GM12872 (cell line): ENCODE data around the gene ZCCHC10.

Source experiments
- TF ChIP-seq, protein P1 (sequence below): IDR thresholded peaks from 3 replicates; pipeline ENCODE4 v1.5.1; 2011; ENCODE audit warnings: low read depth, mild to moderate bottlenecking, low read length, moderate library complexity; ENCODE audit not compliant: insufficient read depth

The ZCCHC10 gene

DNA sequence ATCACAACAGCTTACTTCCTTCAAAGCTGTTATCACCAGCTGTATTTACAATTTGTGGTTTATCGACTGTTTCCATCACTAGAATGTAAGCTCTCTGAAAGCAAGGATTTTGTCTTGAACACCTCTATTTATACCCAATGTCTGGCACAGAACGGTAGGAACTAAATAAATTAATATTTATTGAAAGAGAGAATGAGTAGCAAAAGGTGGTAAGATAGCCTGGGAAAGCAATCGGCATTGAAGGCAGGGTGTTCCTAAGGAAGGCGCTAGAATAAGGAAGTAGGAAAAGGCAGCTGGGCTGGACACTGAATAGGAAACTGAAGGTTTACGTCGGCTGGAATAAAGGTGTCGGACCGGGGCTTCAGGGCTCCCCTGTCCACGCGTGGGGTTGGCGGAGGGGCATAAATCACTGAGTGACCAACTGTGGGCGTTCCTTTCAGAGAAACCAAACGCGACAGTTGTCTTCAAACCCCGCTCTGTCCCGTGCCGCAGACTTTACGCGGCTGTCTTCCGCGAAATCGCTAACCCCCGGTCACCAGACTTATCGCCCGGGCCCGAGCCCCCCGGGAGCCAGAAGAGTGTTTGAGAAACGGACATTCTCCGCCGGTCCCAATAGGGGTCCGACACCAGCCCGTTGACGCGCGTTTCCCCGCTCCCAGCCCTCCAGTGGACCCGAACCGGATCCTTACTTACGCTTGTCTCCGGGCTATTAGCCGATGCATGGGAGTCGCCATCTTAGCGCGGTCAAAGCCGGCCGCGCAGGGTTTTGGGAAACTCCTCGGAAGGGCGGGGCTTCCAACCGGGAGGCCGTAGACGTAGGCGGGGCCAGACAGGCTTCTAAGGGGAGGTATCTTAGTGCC is at the start of gene ZCCHC10:
Gene ZCCHC10, minus strand, starts transcription at position 746 of the 860 bp plus-strand sequence. Its CDS starts 12 bp downstream, at position 734.
- TF ChIP-seq, protein P1, sequence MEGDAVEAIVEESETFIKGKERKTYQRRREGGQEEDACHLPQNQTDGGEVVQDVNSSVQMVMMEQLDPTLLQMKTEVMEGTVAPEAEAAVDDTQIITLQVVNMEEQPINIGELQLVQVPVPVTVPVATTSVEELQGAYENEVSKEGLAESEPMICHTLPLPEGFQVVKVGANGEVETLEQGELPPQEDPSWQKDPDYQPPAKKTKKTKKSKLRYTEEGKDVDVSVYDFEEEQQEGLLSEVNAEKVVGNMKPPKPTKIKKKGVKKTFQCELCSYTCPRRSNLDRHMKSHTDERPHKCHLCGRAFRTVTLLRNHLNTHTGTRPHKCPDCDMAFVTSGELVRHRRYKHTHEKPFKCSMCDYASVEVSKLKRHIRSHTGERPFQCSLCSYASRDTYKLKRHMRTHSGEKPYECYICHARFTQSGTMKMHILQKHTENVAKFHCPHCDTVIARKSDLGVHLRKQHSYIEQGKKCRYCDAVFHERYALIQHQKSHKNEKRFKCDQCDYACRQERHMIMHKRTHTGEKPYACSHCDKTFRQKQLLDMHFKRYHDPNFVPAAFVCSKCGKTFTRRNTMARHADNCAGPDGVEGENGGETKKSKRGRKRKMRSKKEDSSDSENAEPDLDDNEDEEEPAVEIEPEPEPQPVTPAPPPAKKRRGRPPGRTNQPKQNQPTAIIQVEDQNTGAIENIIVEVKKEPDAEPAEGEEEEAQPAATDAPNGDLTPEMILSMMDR, result no peak

DNA sequence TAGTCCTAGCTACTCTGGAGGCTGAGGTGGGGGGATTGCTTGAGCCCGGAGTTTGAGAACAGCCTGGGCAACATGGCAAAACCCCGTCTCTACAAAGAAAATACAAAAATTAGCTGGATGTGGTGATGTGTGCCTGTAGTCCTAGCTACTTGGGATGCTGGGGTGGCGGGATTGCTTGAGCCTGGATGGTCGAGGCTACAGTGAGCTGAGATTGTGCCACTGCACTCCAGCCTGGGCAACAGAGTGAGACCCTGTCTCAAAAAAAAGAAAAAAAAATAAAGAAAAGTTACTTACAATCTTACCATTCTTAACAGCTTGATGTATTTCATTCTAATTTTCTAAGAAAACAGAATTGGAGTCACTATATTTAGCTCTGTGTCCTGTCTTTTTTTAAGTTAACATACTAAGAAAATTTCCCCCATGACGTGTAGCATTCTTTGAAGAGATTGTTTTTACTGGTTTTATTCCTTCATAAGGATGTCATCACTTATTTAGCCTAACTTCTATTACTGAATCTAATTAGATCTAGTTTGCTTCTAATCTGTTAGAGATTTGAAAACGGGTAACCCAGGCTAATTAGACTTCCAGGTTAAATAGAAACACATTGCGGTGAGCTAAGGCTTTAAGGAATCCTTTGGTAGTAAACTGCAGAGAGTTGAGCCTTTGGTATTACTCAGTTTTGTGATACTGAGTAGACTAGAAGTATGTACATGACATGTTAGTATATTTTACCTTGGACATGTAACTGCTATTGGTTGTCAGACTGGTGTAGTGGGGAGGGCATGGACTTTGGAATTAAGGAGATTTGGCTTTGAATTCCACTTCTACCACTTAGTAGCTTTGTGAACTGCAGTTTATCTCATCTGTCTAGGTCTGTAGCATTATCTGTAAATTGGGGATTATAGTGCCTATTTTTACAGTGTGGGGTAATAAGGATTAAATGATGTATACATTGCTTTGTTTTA is 49.5 kb upstream of the ZCCHC10 start:
- TF ChIP-seq, protein P1, result no peak

DNA sequence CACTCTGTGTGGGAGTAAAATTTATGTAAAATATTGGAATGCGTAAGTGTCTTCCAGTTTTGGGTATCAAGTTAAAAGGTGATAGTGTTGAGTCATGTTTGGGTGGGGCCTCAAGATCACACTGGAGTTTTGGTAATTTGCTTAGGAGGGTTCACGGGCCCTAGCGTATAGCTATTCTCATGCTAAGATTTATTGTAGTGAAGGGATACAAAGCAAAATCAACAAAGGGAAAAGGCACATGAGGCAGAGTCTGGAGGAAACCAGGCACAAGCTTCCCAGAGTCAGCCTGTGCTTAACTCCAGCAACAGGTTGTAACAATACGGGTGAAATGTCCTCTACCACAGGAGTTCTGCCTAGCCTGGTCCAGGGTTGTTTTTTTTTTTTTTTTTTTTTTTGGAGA is 45.7 kb upstream of the ZCCHC10 start:
- TF ChIP-seq, protein P1, result no peak

DNA sequence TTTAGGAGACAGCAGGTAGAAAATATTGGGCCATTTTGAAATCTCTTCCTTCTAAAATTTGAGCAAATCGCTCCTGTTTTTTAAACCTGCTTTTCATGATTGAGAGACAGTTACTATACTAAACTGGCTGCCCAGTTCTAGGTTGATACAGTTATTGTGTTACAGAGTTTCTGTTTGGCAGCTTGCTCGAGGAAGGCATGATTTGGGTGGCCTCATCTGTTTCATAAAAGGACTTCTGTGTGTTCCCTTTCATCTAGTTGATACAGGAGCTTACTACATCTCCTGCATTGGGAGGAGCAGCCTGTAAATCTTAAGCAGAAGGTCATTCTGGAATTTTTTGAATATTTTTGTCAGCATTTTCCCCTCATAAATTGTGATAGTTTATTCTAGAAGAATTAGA is 39.7 kb upstream of the ZCCHC10 start:
- TF ChIP-seq, protein P1, result no peak

DNA sequence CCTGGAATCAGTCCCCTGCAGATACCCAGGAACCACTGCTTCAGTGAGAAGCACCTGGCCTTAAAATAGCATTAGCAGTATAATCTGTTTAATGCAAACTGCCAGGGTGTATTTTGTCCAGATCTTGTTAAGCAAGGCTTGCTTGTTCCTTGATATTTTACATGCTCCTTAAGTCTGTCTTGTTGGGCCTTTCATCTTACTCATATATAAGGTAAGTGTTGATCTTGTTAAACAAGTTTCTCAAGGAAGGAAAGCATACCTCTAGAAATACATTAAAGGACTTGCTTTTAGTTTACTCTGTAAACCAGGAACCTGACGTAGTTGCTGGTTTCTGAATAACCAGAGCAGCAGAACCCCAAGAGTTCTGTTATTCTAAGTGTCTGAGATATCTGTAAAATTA is 39.1 kb upstream of the ZCCHC10 start:
- TF ChIP-seq, protein P1, result no peak

DNA sequence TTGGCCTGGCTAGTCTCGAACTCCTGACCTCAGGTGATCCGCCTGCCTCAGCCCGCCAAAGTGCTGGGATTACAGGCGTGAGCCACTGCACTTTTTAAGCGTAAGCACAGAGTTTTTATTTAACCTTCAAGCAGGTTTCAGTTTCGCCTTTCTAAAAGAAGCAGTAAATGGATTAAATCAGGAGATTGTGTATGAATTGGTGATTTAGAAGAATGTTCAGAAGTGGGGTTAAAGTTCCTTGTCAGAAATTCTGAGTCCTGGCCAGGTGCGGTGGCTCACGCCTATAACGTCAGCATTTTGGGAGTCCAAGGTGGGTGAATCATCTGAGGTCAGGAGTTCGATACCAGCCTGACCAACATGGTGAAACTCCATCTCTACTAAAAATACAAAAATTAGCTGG is 37.6 kb upstream of the ZCCHC10 start:
- TF ChIP-seq, protein P1, result no peak

DNA sequence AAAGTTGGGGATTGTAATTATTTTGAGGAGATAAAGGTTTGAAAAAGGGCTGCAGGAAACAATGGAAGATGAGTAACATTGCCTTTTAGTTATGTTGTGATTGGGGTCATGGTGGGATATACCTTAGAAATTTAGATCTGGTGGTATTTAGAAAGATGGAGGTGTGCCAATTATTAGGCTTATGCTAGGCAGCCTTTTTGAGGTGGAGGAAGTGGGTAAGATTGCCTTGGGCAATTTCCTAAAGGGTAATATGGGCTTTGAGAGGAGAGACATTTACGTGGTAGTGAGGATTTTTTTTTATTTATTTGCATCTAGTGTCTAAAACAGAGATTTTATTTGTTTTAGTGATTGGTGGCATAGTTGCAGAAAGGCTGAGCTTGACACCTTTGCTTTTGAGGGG is 35.9 kb upstream of the ZCCHC10 start:
- TF ChIP-seq, protein P1, result no peak
